Naive thymus-derived CD8-positive, alpha-beta T cell (primary cell): ENCODE results near the gene ATP6V1G3. TPM values are rescaled to one million over a fixed set of nuclear protein-coding genes. Genes with fewer than 3 reads are reported as not detected.

Experiments
- polyA plus RNA-seq, 3 donors: library from polyadenylated mRNA; unstranded; fragments of 300-500 nt; fragmentation: Illumina TruSeq; gene quantifications; one replicate each; pipeline ENCODE4 v1.2.3, GENCODE V29; 2021
- total RNA-seq, 8 experiments: library from RNA in 2 of 8; stranded (reverse) in 2 of 8; gene quantifications; one replicate each; pipeline ENCODE4 v1.2.3 and lab custom pipeline; 2021 to 2026

ATP6V1G3 gene
- total and polyA plus RNA-seq, 5 experiments from 2014 or later = not detected

Other genes with a start within 250 kb of the ATP6V1G3 start
- gene PTPRC, start 98.4 kb upstream of the ATP6V1G3 start, total RNA-seq = 100 to 1,000 TPM; 906 to 970 TPM
- gene PTPRC, start 98.4 kb upstream of the ATP6V1G3 start, polyA plus RNA-seq = 1,000 to 10,000 TPM in 2 of 3 donors, 100 to 1,000 TPM in 1; 980 to 1,253 (median 1,023) TPM